HG03060 (cell line): ENCODE results near the gene MAP4K4.

Source experiments
- ATAC-seq: cut with Tn5 transposase; IDR thresholded peaks from one replicate; pipeline ENCODE4 v1.9.1; 2021; ENCODE audit warnings: low read depth, moderate number of reproducible peaks; ENCODE audit not compliant: unreplicated experiment

Gene MAP4K4

GRCh38 chr2:101697124-101698013, at the start of gene MAP4K4:
Gene MAP4K4 (plus strand): TSS chr2:101697707. CDS start chr2:101698081, 374 bp downstream.
- no peak for ATAC-seq

GRCh38 chr2:101653469-101653868, 44.0 kb upstream of the MAP4K4 start:
- no peak for ATAC-seq

DNA sequence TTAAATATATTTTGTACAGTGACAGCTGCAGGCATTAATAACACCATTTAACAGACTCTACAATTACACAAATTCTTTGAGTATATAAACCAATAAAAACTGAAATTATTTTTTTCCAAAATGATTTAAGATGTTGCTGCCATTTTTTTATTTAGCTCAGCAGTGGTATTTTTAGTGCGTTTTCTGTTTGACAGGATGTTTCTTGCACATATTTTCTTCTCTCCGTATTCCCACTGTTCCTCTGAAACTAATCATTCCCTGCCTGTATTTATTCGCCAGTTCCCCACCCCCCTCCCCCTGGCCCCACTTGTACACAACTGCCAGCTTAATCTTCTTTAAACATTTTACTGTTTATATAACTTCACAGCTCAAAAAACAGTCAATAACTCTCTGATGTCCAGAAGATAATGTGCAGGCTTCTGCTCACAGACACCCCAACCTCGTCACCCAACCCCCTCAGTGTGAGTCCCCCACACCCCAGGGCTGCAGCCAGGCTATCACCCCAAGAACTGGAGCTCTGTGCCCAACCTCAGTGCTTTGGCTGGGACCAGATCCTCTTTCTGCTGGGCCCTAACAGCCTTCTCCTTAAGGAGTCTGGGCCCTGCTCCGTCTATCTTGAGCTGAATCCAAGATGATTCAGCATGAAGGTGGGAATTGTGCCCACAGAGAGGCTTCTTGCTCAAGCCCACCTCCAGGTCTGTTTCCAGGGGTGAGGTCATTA, 41.6 kb upstream of the MAP4K4 start:
- no peak for ATAC-seq

DNA sequence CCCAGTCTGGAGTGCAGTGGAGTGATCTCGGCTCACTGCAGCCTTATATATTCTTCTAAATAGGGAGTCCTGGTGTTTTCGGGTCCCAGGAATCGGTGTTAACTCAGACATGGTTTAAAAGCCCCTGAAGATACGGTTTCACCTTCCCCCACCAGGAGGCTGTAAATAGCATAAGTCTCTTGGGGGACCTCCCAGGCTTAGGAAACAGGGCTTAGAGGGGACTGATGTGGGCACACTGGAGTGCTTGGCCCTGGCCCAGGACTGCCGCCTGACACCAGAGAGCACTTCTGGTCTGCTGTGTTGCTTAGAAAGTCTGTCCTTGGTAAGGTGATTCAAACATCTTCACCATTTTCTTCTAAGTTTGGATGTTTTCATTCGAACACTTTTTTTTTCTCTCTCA, 39.7 kb upstream of the MAP4K4 start:
- ATAC-seq, result no peak

DNA sequence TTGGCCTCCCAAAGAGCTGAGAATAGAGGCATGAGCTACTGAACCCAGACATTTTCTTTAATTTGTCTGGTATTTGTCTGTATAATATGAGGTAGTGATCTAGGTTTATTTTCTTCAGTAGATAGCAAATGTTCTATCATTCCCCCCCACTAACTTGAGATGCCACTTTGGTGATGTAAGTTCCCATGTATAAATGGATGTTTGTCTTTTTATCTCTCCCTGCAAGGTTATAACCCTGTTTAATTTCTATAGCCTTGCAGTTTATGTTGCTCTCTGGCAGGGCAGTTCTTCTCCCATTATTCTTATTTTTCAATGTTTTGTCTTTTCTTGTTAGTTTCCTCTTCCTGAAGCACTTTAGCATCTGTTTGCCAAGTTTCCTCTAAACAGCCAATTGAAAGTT, 39.1 kb upstream of the MAP4K4 start:
- ATAC-seq, result no peak

GRCh38 chr2:101665312-101665711, 32.2 kb upstream of the MAP4K4 start:
- no peak for ATAC-seq

- ATAC-seq, result no peak
These were observed 29.7 kb upstream of the MAP4K4 start for GRCh38 chr2:101667823-101668222.

DNA sequence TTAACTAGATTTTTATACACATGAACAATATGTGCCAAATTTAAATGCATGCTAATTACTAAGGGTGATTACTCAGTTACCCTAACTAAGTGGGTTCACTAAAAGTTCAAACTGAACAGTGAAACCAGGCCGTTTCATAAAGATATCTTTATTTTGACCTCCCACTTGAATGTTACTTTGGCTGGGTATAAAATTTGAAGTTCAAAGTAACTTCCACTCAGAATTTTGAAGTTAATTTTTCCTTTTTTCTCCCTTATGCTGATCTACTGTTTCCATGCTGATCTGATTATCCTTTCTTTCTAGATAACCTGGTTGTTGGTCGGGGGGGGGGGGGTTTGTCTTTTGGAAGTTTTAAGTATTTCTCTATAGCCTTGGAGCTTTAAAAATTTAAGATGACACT, 25.5 kb upstream of the MAP4K4 start:
- no peak for ATAC-seq

DNA sequence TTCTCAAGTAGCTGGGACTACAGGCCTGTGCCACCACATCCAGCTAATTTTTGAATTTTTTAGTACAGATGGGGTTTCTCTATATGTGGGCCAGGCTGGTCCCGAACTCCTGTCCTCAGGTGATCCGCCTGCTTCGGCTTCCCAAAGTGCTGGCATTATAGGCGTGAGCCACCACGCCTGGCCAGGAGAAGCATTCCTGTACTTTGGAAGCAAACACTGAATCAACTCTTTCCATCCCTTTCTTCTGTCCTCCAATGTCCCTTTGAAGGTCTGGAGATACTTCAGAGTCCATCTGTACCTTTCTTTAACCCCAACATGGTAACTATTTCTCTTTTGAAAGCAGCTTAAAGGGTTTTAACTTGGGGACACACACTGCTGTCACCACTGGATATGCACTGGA, 23.6 kb upstream of the MAP4K4 start:
- no peak for ATAC-seq

DNA sequence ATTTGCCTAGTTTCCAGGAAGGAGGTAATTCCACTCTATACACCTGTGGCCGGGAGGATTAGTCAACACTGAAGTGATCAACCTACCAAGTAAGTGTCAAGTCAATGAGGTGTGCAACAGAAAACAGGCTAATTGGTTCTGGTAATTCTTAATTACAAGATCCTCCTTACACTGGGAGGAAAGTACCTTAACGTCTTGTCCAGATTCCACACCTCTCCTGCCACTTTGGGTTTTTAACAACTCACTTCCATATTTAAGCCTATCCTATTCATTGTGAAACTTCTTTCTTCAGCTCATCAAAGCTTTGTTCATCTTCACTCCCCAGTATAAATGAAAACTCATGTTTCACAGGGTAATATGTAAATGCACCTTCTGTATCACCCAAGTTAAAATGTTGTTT, 22.0 kb upstream of the MAP4K4 start:
- no peak for ATAC-seq

GRCh38 chr2:101676674-101677073, 20.8 kb upstream of the MAP4K4 start:
- no peak for ATAC-seq

DNA sequence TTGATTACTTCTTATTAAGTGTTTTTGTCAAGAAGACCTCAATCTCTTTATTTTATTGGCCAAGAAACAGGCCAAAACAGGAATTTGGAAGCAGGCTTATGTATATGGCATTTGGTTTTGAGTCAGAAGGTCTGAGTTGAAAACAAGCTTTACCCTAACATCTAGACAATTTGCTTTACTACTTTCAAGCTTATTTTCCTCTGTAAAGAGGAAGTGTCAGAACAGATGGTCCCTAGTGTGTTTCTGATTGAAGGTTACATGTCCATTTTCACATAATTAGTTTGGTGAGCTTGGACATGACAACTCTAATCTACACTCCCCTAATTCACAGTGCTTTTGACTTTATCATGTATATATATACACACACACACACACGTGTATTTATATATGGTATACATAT, 19.8 kb upstream of the MAP4K4 start:
- ATAC-seq, result no peak

DNA sequence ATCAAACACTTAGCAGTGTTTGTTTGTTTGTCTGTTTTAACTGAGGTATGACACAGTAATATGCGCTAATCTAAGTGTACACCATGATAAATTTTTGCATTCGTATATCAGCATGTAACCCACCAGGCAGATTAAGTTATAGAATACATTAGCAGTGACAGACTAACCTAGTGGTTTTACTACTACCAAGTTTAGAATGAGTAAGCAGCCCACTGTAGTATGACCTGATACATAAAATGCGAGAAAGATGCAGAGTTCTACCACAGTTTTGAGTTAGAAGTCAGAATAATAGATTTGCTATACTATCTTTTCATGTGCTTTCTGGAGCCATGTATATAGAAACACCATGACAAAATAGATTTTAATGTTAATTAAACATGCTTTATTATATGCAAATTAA, 19.1 kb upstream of the MAP4K4 start:
- ATAC-seq, result no peak

DNA sequence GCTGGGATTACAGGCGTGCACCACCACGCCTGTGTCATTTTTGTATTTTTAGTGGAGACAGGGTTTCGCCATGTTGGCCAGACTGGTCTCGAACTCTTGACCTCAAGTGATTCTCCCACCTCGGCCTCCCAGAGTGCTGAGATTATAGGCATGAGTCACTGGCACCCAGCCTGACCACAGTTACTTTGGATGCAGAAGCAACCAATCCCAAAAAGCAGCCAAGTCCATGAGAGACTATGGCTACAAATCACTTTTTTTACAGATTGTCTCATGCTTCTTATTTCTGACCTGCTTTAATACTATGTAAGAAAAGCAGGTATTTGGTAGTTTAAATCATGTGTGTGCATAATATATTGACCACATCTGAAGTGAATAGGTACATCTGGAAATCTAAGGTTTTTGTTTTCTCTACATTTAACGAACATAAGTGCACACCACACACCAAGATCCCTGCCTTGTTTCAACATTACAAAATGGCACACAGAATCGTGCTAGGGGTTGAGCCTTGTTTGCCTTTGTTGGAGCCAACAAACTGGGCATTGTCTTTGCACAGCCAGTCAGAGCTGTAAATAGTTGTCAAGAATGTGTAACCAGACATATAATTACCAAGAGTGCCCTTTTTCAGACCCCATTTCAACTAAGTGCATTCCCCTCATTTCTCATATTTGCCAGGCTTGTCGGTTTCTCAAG, 18.3 kb upstream of the MAP4K4 start:
- no peak for ATAC-seq

DNA sequence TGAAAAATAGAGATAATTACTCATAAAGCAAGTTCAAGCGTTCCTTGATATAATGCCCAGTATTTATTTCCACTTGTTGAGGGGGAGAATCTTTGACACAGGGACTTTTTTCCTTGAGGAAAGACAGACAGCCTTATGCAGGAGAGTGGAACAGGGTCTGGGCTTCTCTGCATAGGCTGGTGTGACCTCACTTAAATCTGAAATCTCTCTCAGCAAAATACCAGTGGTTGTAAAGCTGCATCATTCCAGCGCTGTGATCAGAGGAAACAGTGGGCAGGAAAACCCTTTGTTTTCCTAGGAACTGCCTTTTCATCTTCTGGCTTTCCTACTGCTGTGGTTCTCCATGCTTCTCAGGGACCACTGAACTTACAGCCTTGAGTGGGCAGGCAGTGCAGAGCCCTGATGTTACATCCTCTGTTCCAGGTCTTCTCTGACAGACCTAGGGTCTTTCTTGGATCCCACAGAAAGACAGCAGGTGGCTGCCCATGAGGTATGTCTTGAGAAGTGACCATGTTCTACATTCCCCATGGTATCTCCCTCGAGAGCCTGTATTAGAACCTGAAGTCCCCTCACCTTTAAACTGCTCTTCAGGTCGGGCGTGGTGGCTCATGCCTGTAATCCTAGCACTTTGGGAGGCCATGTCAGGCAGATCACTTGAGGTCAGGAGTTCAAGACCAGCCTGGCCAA, 17.6 kb upstream of the MAP4K4 start:
- no peak for ATAC-seq

GRCh38 chr2:101682311-101682710, 15.2 kb upstream of the MAP4K4 start:
- ATAC-seq, result no peak

DNA sequence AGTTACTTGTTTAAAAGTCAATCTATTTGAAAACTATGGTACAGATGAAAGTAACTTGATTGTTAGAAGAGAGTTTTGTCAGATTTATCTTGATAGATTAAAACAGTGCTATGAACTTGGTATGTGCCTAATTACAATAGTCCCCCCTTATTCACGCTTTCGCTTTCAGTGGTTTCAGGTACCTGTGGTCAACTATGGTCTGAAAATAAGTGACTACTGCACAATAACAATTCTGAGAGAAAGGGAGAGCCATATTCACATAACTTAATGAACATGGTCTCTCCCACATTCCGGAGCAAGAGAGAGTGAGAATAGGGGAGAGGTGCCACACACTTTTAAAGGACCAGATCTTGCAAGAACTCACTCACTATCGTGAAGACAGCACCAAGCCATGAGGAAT, 13.2 kb upstream of the MAP4K4 start:
- ATAC-seq, result no peak

- no peak for ATAC-seq
These were observed 9.2 kb upstream of the MAP4K4 start for GRCh38 chr2:101688261-101688660.

GRCh38 chr2:101689114-101689825, 8.2 kb upstream of the MAP4K4 start:
- no peak for ATAC-seq

DNA sequence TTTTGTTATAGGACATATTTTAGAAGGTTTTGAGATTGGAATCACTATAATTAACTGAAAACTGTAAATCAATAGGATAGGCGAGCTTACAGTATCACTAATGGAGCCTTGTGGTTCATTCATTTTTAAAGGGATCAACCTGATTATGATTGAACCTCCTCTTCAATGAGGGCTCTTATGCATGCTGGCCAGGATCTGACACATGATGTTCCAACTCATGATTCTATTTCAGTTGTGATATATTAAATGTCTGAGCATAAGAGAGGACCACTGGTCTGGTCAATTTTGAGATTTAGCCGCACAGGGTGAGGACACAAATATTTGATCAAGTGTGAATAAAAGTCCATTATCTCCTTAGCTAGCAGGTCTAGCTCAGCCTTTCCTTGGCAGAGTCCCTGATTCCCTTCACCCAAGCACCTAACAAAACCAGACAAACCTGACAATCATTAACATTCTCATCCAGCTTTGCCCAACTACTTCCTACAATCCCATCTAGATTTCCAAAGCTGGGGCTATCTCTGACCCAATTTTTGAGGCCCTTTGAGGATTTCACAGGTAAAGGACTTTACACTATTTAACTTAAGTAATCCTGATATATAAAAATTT, 6.9 kb upstream of the MAP4K4 start:
- ATAC-seq, result no peak
